GM20000 (cell line): ENCODE measurements around the gene ECI2.

Experiments
- DNase-seq: peaks from one replicate; pipeline ENCODE4 v3.0.0; 2012; ENCODE audit warnings: low spot score
- TF ChIP-seq, protein P1 (sequence below): IDR thresholded peaks from 2 replicates; pipeline ENCODE4 v1.5.1; 2012; ENCODE audit warnings: mild to moderate bottlenecking, control low read depth; ENCODE audit errors: extremely low read depth, missing control alignments

ECI2 gene

DNA sequence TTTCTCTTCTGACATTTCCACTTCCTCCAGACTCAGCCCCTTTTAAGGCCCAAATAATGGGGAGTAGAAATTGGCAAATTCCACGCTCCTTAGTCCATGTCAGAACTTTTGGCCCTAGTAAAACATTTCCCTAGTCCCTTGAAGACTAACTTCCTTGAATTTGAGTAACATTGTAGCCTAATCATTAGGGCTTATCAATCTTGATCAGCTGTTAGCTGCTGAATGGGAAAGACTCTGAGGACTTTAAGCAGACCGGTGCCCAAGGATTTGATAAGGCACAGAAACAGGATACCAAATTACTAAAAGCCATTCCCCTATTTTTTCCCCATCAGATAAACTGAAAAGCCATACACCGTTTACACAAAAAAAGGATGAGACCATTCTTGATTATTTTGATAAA, 37.0 kb upstream of the ECI2 start:
- TF ChIP-seq, protein P1, sequence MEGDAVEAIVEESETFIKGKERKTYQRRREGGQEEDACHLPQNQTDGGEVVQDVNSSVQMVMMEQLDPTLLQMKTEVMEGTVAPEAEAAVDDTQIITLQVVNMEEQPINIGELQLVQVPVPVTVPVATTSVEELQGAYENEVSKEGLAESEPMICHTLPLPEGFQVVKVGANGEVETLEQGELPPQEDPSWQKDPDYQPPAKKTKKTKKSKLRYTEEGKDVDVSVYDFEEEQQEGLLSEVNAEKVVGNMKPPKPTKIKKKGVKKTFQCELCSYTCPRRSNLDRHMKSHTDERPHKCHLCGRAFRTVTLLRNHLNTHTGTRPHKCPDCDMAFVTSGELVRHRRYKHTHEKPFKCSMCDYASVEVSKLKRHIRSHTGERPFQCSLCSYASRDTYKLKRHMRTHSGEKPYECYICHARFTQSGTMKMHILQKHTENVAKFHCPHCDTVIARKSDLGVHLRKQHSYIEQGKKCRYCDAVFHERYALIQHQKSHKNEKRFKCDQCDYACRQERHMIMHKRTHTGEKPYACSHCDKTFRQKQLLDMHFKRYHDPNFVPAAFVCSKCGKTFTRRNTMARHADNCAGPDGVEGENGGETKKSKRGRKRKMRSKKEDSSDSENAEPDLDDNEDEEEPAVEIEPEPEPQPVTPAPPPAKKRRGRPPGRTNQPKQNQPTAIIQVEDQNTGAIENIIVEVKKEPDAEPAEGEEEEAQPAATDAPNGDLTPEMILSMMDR, result no peak
- no peak for DNase-seq

DNA sequence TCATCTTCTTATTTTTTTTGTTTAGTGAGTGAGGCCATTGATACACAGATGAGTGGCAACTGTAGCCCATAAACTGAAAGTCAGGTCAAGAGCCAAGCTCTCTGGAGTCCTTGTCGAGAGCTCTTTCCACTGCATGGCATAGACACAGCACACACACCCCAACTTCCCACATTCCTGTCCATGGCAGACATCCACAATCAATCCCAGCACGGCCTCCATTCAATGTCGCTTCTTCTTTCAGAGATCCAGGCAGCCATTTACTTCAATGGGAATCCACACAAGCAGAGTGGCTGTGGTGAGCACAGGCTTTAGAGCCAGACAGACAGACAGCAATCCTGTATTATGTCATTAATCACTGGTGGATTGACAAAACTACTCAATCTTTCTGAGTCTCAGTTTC, 34.9 kb upstream of the ECI2 start:
- TF ChIP-seq, protein P1, result no peak
- DNase-seq, result no peak

DNA sequence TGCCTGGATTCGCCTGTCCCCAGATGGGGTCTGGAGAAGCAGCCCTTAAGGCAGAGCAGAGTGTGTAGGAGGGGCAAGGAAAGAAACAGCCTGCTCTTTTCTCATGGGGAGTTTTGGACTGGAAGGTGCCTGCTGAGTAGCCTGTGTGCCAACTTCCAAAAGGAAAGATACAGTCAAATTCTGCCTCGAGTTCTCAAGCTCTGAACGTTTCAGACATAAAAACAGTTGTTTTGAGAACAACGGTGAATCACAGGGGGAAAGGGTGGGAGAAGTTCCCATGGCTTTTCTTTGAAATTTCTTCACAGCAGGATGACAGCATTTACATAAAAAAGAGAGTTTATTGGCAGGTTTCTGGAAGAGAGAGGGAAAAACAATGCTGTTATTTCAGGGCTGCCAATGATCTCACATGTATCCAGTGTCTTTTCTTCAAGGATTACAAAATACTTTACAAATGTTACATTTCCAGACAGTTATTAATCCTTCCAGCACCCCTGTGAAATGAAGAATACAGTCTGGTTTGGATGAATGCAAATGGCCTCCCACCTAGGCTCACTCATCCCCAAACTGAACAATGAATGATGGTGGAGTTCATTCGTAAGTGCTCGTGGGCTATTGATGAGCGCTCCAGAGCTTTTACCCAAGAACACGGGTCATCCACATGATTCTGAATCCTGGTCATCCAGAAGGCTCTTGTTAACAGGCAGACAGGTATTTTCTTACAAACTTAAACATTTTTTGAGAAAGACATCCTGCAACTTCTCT, 33.8 kb upstream of the ECI2 start:
- no peak for DNase-seq
- TF ChIP-seq, protein P1, result no peak

DNA sequence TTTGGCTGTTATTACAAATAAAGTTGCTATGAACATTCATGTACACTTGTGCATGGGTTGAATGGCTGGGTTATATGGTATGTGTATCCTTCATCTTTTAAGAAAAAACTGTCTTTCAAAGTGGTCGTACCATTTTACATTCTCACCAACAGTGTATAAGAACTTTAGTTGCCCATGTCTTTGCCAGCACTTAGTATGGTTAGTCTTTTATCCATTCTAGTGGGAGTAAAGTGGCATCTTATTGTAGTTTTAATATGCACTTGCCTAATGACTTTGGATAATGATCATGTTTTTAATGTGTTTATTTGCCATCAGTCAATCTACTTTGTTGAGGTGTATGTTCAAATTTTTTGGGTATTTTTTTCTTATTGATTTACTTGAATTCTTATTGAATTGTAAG, 32.5 kb upstream of the ECI2 start:
- no peak for DNase-seq
- TF ChIP-seq, protein P1, result no peak

DNA sequence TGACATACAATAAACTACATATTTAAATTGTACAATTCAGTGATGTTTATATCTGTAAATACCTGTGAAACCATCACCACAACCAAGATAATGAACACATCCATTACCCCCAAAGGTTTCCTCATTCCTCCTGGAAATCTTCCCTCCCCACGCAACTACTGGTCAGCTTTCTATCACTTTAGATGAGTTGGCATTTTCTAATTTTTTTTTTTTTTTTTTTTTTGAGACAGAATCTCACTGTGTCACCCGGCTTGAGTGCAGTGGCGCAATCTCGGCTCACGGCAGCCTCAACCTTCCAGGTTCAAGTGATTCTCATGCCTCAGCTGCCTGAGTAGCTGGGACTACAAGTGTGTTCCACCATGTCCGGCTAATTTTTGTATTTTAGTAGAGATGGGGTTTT, 31.7 kb upstream of the ECI2 start:
- no peak for DNase-seq
- TF ChIP-seq, protein P1, result no peak

DNA sequence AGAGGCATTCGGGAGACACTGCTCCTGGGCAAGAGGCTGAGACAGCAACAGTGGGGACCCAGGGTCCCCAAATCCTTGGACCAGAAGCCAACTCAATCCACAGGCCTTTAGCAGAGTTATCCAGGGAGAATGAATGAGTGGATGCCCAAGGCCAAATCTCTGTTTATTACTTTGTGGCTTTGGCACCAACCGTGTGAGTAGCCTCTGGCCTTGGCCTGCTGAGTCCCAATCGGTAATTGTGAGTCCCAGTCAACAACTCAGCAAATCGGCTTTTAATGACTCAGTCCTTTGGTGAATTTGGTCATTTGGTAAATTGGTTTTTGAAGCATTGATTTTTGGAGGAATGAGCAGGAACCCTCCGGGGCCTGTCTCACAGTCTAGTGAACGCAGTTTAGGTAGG, 29.1 kb upstream of the ECI2 start:
- TF ChIP-seq, protein P1, result no peak
- DNase-seq, result no peak

DNA sequence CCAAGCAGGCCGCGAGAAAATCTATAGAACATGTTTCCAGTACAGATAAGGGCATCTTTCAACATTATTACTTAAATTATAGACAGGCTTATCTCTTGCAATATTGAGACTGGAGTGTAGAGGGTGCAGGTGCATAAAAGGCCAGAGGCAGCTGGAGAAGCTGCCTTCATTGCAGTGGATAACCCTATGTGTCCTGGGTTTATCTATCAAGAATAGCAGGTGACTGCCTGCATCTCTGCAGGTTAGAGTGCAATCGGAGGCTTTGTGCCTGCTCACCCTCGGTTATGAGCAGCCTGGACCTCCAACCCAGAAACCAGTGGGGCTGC, 28.7 kb upstream of the ECI2 start:
- TF ChIP-seq, protein P1, result no peak
- DNase-seq, result no peak
